ENCODE measurements around the gene DOCK10. TPM values are rescaled to one million over a fixed set of nuclear protein-coding genes. Genes with fewer than 3 reads are reported as not detected.

DOCK10 gene
- polyA plus RNA-seq, 1 donor = 9.3 TPM

GRCh38 chr2:225017098-225017685 lies 25.1 kb downstream of the DOCK10 start:
- no CpG with 5 or more reads among the region's 2 CpGs for WGBS (ENCODE audit: insufficient coverage, low lambda C conversion rate)

GRCh38 chr2:225013425-225014365 lies 28.6 kb downstream of the DOCK10 start:
- no CpG with 5 or more reads among the region's 2 CpGs for WGBS (ENCODE audit: insufficient coverage, low lambda C conversion rate)
- H3K27me3 ChIP-seq (ENCODE audit: control insufficient read depth, insufficient read depth, low read length) = no peaks in the 10 kb centered on the region
- H3K36me3 ChIP-seq (ENCODE audit: control insufficient read depth, insufficient read depth, low read length) = no peaks in the 10 kb centered on the region
- no peaks in the 10 kb centered on the region for H3K4me1 ChIP-seq (ENCODE audit: control insufficient read depth, insufficient read depth, low read length)
- no peak overlapping the region for H3K4me3 ChIP-seq (ENCODE audit: low read length)
- no peaks in the 10 kb centered on the region for H3K9me3 ChIP-seq (ENCODE audit: control insufficient read depth, low read depth, low read length)
- DNase-seq = no peak
- no peak overlapping the region for H3K27ac ChIP-seq (ENCODE audit: low read length)

More at GRCh38 chr2:225017098-225017685, 25.1 kb downstream of the DOCK10 start:
- Histone ChIP-seq H3K27me3 (ENCODE audit: control insufficient read depth, insufficient read depth, low read length) (no peaks in the 10 kb centered on the region), H3K9me3 (ENCODE audit: control insufficient read depth, low read depth, low read length) (no peaks in the 10 kb centered on the region), H3K4me3 (ENCODE audit: low read length) (no peak overlapping the region), H3K36me3 (ENCODE audit: control insufficient read depth, insufficient read depth, low read length) (no peaks in the 10 kb centered on the region), H3K4me1 (ENCODE audit: control insufficient read depth, insufficient read depth, low read length) (no peaks in the 10 kb centered on the region), H3K27ac (ENCODE audit: low read length) (no peak overlapping the region)
- DNase-seq = no peak

GRCh38 chr2:225011585-225011984 lies 30.7 kb downstream of the DOCK10 start:
- no peaks in the 10 kb centered on the region for H3K9me3 ChIP-seq (ENCODE audit: control insufficient read depth, low read depth, low read length)
- WGBS (ENCODE audit: insufficient coverage, low lambda C conversion rate) = 93% methylated on average over 3 of the region's 11 CpGs
- no peak overlapping the region for H3K27ac ChIP-seq (ENCODE audit: low read length)
- no peak for DNase-seq
- peaks cover 3% of the 10 kb centered on the region for H3K4me1 ChIP-seq (ENCODE audit: control insufficient read depth, insufficient read depth, low read length)
- no peak overlapping the region for H3K4me3 ChIP-seq (ENCODE audit: low read length)
- no peaks in the 10 kb centered on the region for H3K36me3 ChIP-seq (ENCODE audit: control insufficient read depth, insufficient read depth, low read length)
- no peaks in the 10 kb centered on the region for H3K27me3 ChIP-seq (ENCODE audit: control insufficient read depth, insufficient read depth, low read length)

- Histone ChIP-seq H3K4me3 (ENCODE audit: low read length) (no peak overlapping the region), H3K9me3 (ENCODE audit: control insufficient read depth, low read depth, low read length) (no peaks in the 10 kb centered on the region), H3K27ac (ENCODE audit: low read length) (no peak overlapping the region), H3K36me3 (ENCODE audit: control insufficient read depth, insufficient read depth, low read length) (no peaks in the 10 kb centered on the region), H3K4me1 (ENCODE audit: control insufficient read depth, insufficient read depth, low read length) (peaks cover 3% of the 10 kb centered on the region), H3K27me3 (ENCODE audit: control insufficient read depth, insufficient read depth, low read length) (no peaks in the 10 kb centered on the region)
- 100% methylated on average over 1 of the region's 4 CpGs for WGBS (ENCODE audit: insufficient coverage, low lambda C conversion rate)
- no peak for DNase-seq
Measured at GRCh38 chr2:225010804-225011203, 31.5 kb downstream of the DOCK10 start.

GRCh38 chr2:225009768-225010167 lies 32.5 kb downstream of the DOCK10 start:
- H3K27me3 ChIP-seq (ENCODE audit: control insufficient read depth, insufficient read depth, low read length) = no peaks in the 10 kb centered on the region
- H3K9me3 ChIP-seq (ENCODE audit: control insufficient read depth, low read depth, low read length) = no peaks in the 10 kb centered on the region
- H3K4me3 ChIP-seq (ENCODE audit: low read length) = no peak overlapping the region
- no CpG with 5 or more reads among the region's 2 CpGs for WGBS (ENCODE audit: insufficient coverage, low lambda C conversion rate)
- DNase-seq = no peak
- peaks cover 3% of the 10 kb centered on the region for H3K4me1 ChIP-seq (ENCODE audit: control insufficient read depth, insufficient read depth, low read length)
- H3K27ac ChIP-seq (ENCODE audit: low read length) = no peak overlapping the region
- H3K36me3 ChIP-seq (ENCODE audit: control insufficient read depth, insufficient read depth, low read length) = no peaks in the 10 kb centered on the region

GRCh38 chr2:225008935-225009334 lies 33.3 kb downstream of the DOCK10 start:
- Histone ChIP-seq H3K36me3 (ENCODE audit: control insufficient read depth, insufficient read depth, low read length) (no peaks in the 10 kb centered on the region), H3K4me1 (ENCODE audit: control insufficient read depth, insufficient read depth, low read length) (peaks cover 3% of the 10 kb centered on the region), H3K4me3 (ENCODE audit: low read length) (no peak overlapping the region), H3K27me3 (ENCODE audit: control insufficient read depth, insufficient read depth, low read length) (no peaks in the 10 kb centered on the region), H3K9me3 (ENCODE audit: control insufficient read depth, low read depth, low read length) (no peaks in the 10 kb centered on the region), H3K27ac (ENCODE audit: low read length) (no peak overlapping the region)
- 60% methylated on average over 2 of the region's 5 CpGs for WGBS (ENCODE audit: insufficient coverage, low lambda C conversion rate)
- DNase-seq = no peak

GRCh38 chr2:225008179-225008856 lies 34.0 kb downstream of the DOCK10 start:
- Histone ChIP-seq H3K4me1 (ENCODE audit: control insufficient read depth, insufficient read depth, low read length) (peaks cover 3% of the 10 kb centered on the region), H3K4me3 (ENCODE audit: low read length) (no peak overlapping the region), H3K27ac (ENCODE audit: low read length) (no peak overlapping the region), H3K27me3 (ENCODE audit: control insufficient read depth, insufficient read depth, low read length) (no peaks in the 10 kb centered on the region), H3K36me3 (ENCODE audit: control insufficient read depth, insufficient read depth, low read length) (no peaks in the 10 kb centered on the region), H3K9me3 (ENCODE audit: control insufficient read depth, low read depth, low read length) (no peaks in the 10 kb centered on the region)
- DNase-seq = peak in 1 of 2 donors; percentile 50
- WGBS (ENCODE audit: insufficient coverage, low lambda C conversion rate) = no CpG with 5 or more reads among the region's 3 CpGs

- H3K36me3 ChIP-seq (ENCODE audit: control insufficient read depth, insufficient read depth, low read length) = no peaks in the 10 kb centered on the region
- peaks cover 3% of the 10 kb centered on the region for H3K4me1 ChIP-seq (ENCODE audit: control insufficient read depth, insufficient read depth, low read length)
- WGBS (ENCODE audit: insufficient coverage, low lambda C conversion rate) = no CpG with 5 or more reads among the region's 2 CpGs
- H3K27me3 ChIP-seq (ENCODE audit: control insufficient read depth, insufficient read depth, low read length) = no peaks in the 10 kb centered on the region
- no peak overlapping the region for H3K4me3 ChIP-seq (ENCODE audit: low read length)
- no peak for DNase-seq
- no peak overlapping the region for H3K27ac ChIP-seq (ENCODE audit: low read length)
- no peaks in the 10 kb centered on the region for H3K9me3 ChIP-seq (ENCODE audit: control insufficient read depth, low read depth, low read length)
Measured at GRCh38 chr2:225006730-225007129, 35.5 kb downstream of the DOCK10 start.

GRCh38 chr2:225004597-225004996 lies 37.7 kb downstream of the DOCK10 start:
- WGBS (ENCODE audit: insufficient coverage, low lambda C conversion rate) = no CpG with 5 or more reads among the region's 2 CpGs
- DNase-seq = no peak

GRCh38 chr2:225002656-225003045 lies 39.6 kb downstream of the DOCK10 start:
- no peak overlapping the region for H3K27ac ChIP-seq (ENCODE audit: low read length)
- no peak for DNase-seq
- H3K4me3 ChIP-seq (ENCODE audit: low read length) = no peak overlapping the region
- no peaks in the 10 kb centered on the region for H3K4me1 ChIP-seq (ENCODE audit: control insufficient read depth, insufficient read depth, low read length)
- no peaks in the 10 kb centered on the region for H3K27me3 ChIP-seq (ENCODE audit: control insufficient read depth, insufficient read depth, low read length)
- H3K36me3 ChIP-seq (ENCODE audit: control insufficient read depth, insufficient read depth, low read length) = no peaks in the 10 kb centered on the region
- H3K9me3 ChIP-seq (ENCODE audit: control insufficient read depth, low read depth, low read length) = no peaks in the 10 kb centered on the region
- no CpG with 5 or more reads among the region's 5 CpGs for WGBS (ENCODE audit: insufficient coverage, low lambda C conversion rate)

More at GRCh38 chr2:225004597-225004996, 37.7 kb downstream of the DOCK10 start:
- Histone ChIP-seq H3K4me3 (ENCODE audit: low read length) (no peak overlapping the region), H3K36me3 (ENCODE audit: control insufficient read depth, insufficient read depth, low read length) (no peaks in the 10 kb centered on the region), H3K4me1 (ENCODE audit: control insufficient read depth, insufficient read depth, low read length) (peaks cover 3% of the 10 kb centered on the region), H3K27me3 (ENCODE audit: control insufficient read depth, insufficient read depth, low read length) (no peaks in the 10 kb centered on the region), H3K9me3 (ENCODE audit: control insufficient read depth, low read depth, low read length) (no peaks in the 10 kb centered on the region), H3K27ac (ENCODE audit: low read length) (no peak overlapping the region)

All from large intestine (tissue), 3 donors.